Measurements from ENCODE around the gene GH1. TPM values are rescaled to one million over a fixed set of nuclear protein-coding genes. Genes with fewer than 3 reads are reported as not detected.

The GH1 gene
- total RNA-seq, 3 donors from 2014 or later (not counting 1 experiment from before 2014, with no cell fraction given), result not detected

GRCh38 chr17:63934183-63935112 lies 15.8 kb upstream of the GH1 start:
- H3K27ac Mint-ChIP-seq, result no peak overlapping the region
- H3K4me1 Mint-ChIP-seq, result peaks cover 13 to 39% of the 10 kb centered on the region in 2 donors
- H3K9me3 Mint-ChIP-seq, result no peaks in the 10 kb centered on the region
- Histone ChIP-seq H3K27me3 (ENCODE audit: control insufficient read depth, insufficient read depth, low read length) (no peaks in the 10 kb centered on the region), H3K4me3 (ENCODE audit: low read length) (no peak overlapping the region), H3K4me1 (ENCODE audit: control insufficient read depth, insufficient read depth, low read length) (peaks cover 40% of the 10 kb centered on the region), H3K27ac (ENCODE audit: low read length) (no peak overlapping the region), H3K36me3 (ENCODE audit: control insufficient read depth, insufficient read depth, low read length) (peaks cover 4% of the 10 kb centered on the region), H3K9me3 (ENCODE audit: control insufficient read depth, insufficient read depth, low read length) (no peaks in the 10 kb centered on the region)
- intact Hi-C loops (cut with micrococcal nuclease), result no loop called here
- H3K36me3 Mint-ChIP-seq, result no peaks in the 10 kb centered on the region
- ATAC-seq, result no peak
- DNase-seq, result no peak
- 87% methylated on average over 21 of the region's 21 CpGs for WGBS (ENCODE audit: insufficient coverage)
- TF ChIP-seq CTCF (IDR thresholded peaks at IDR 0.05), result no peak
- H3K4me3 Mint-ChIP-seq, result no peak overlapping the region
- no peaks in the 10 kb centered on the region for H3K27me3 Mint-ChIP-seq (ENCODE audit: low read depth in 2 of 2)

GRCh38 chr17:63933598-63933997 lies 15.0 kb upstream of the GH1 start:
- no peaks in the 10 kb centered on the region for H3K9me3 ChIP-seq (ENCODE audit: control insufficient read depth, insufficient read depth, low read length)
- H3K27me3 Mint-ChIP-seq (ENCODE audit: low read depth in 2 of 2), result no peaks in the 10 kb centered on the region
- no peaks in the 10 kb centered on the region for H3K36me3 Mint-ChIP-seq
- no peak overlapping the region for H3K4me3 ChIP-seq (ENCODE audit: low read length)
- H3K36me3 ChIP-seq (ENCODE audit: control insufficient read depth, insufficient read depth, low read length), result peaks cover 12% of the 10 kb centered on the region
- H3K27ac ChIP-seq (ENCODE audit: low read length), result no peak overlapping the region
- H3K27me3 ChIP-seq (ENCODE audit: control insufficient read depth, insufficient read depth, low read length), result no peaks in the 10 kb centered on the region
- no peak overlapping the region for H3K27ac Mint-ChIP-seq
- H3K4me1 Mint-ChIP-seq, result peaks cover 13 to 35% of the 10 kb centered on the region in 2 donors
- no peak for ATAC-seq
- no peaks in the 10 kb centered on the region for H3K9me3 Mint-ChIP-seq
- 95% methylated on average over 8 of the region's 8 CpGs for WGBS (ENCODE audit: insufficient coverage)
- DNase-seq, result no peak
- H3K4me1 ChIP-seq (ENCODE audit: control insufficient read depth, insufficient read depth, low read length), result peaks cover 40% of the 10 kb centered on the region
- intact Hi-C loops (cut with micrococcal nuclease), result no loop called here
- H3K4me3 Mint-ChIP-seq, result peak overlapping the region; percentile 49
- TF ChIP-seq CTCF (IDR thresholded peaks at IDR 0.05), result no peak

- DNase-seq (no peak), ATAC-seq (no peak)
- WGBS (ENCODE audit: insufficient coverage), result 80% methylated on average over 4 of the region's 4 CpGs
- H3K4me3 Mint-ChIP-seq, result peak overlapping the region; percentile 91
- H3K9me3 ChIP-seq (ENCODE audit: control insufficient read depth, insufficient read depth, low read length), result no peaks in the 10 kb centered on the region
- peaks cover 13 to 30% of the 10 kb centered on the region in 2 donors for H3K4me1 Mint-ChIP-seq
- peak overlapping the region; percentile 80 to 95 for H3K27ac Mint-ChIP-seq
- intact Hi-C loops (cut with micrococcal nuclease), result no loop called here
- no peaks in the 10 kb centered on the region for H3K27me3 Mint-ChIP-seq (ENCODE audit: low read depth in 2 of 2)
- peaks cover 14% of the 10 kb centered on the region for H3K36me3 ChIP-seq (ENCODE audit: control insufficient read depth, insufficient read depth, low read length)
- peak overlapping the region; percentile 17 for H3K27ac ChIP-seq (ENCODE audit: low read length)
- no peak for TF ChIP-seq CTCF (IDR thresholded peaks at IDR 0.05)
- no peaks in the 10 kb centered on the region for H3K36me3 Mint-ChIP-seq
- no peaks in the 10 kb centered on the region for H3K27me3 ChIP-seq (ENCODE audit: control insufficient read depth, insufficient read depth, low read length)
- H3K4me1 ChIP-seq (ENCODE audit: control insufficient read depth, insufficient read depth, low read length), result peaks cover 45% of the 10 kb centered on the region
- no peaks in the 10 kb centered on the region for H3K9me3 Mint-ChIP-seq
- peak overlapping the region; percentile 51 for H3K4me3 ChIP-seq (ENCODE audit: low read length)
Measured at GRCh38 chr17:63932721-63933120, 14.1 kb upstream of the GH1 start.
